SJCRH30 (cell line): ENCODE measurements around the gene RETREG2. TPM values are rescaled to one million over a fixed set of nuclear protein-coding genes. Genes with fewer than 3 reads are reported as not detected.

Experiments used
- DNase-seq, 2 experiments: peaks; one replicate each; pipeline ENCODE4 v3.0.0-alpha.2; 2015 to 2020
- H3K27ac ChIP-seq: fragments of 250-450 bp; sonication (Bioruptor Pico); 2 replicates; pipeline ENCODE4 v1.5.1; 2020; ENCODE audit warnings: mild to moderate bottlenecking, moderate library complexity
- H3K27me3 ChIP-seq: fragments of 250-450 bp; sonication (Bioruptor Pico); 2 replicates; pipeline ENCODE4 v1.5.1; 2020; ENCODE audit warnings: mild to moderate bottlenecking, moderate library complexity
- H3K36me3 ChIP-seq: fragments of 250-450 bp; sonication (Bioruptor Pico); 2 replicates; pipeline ENCODE4 v1.5.1; 2020; ENCODE audit warnings: mild to moderate bottlenecking, moderate library complexity
- H3K4me1 ChIP-seq: fragments of 250-450 bp; sonication (Bioruptor Pico); 2 replicates; pipeline ENCODE4 v1.5.1; 2020; ENCODE audit warnings: mild to moderate bottlenecking, moderate library complexity
- H3K4me3 ChIP-seq: fragments of 250-450 bp; sonication (Bioruptor Pico); 2 replicates; pipeline ENCODE4 v1.5.1; 2020; ENCODE audit warnings: mild to moderate bottlenecking, moderate library complexity
- H3K9me3 ChIP-seq: fragments of 250-450 bp; sonication (Bioruptor Pico); replicated peaks from 2 replicates; pipeline ENCODE4 v1.5.1; 2020; ENCODE audit warnings: mild to moderate bottlenecking, moderate library complexity
- total RNA-seq: library from RNA; depleted of rRNA; stranded (reverse); fragments of >200 nt; shearing (Covaris generic); gene quantifications from 2 replicates; pipeline ENCODE4 v1.2.3, GENCODE V29; 2014

RETREG2 gene
- total RNA-seq, 1 experiment from 2014 or later, result 38.0 TPM

DNA sequence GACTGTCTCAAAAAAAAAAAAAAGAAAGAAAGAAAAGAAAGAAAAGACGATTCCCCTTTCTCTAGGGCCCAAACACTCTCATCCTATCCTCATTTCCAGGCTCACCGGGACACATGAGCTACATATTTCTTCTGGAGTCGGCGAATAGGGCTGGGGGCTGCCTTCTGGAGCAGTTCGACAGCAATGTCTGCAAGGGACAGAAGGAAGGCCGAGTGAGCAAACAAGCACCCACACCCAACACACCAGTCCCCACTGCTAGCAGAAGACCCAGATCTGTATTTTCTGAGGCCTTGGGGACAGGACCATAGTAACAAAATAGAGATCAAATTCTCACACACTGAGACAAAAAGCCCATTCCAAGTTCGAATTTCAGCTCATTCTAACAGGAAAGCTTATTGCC is 2.6 kb upstream of the RETREG2 start:
- no peak for DNase-seq
- H3K36me3 ChIP-seq, result no peaks in the 10 kb centered on the region
- H3K4me1 ChIP-seq, result 0 out of 2 replicates have a peak, but pooled peaks cover 5% of the 10 kb centered on the region
- no peaks in the 10 kb centered on the region for H3K9me3 ChIP-seq
- no peak overlapping the region for H3K27ac ChIP-seq
- no peaks in the 10 kb centered on the region for H3K27me3 ChIP-seq
- H3K4me3 ChIP-seq, result peak overlapping the region; percentile 85

GRCh38 chr2:219175928-219176817 is 1.9 kb upstream of the RETREG2 start:
- Histone ChIP-seq H3K27me3 (no peaks in the 10 kb centered on the region), H3K4me1 (0 out of 2 replicates have a peak, but pooled peaks cover 5% of the 10 kb centered on the region), H3K27ac (peak overlapping the region; percentile 54; the same call in 1 of the 2 replicates), H3K9me3 (no peaks in the 10 kb centered on the region), H3K4me3 (peak overlapping the region; percentile 85), H3K36me3 (no peaks in the 10 kb centered on the region)
- peak; percentile 60 to 66 for DNase-seq

DNA sequence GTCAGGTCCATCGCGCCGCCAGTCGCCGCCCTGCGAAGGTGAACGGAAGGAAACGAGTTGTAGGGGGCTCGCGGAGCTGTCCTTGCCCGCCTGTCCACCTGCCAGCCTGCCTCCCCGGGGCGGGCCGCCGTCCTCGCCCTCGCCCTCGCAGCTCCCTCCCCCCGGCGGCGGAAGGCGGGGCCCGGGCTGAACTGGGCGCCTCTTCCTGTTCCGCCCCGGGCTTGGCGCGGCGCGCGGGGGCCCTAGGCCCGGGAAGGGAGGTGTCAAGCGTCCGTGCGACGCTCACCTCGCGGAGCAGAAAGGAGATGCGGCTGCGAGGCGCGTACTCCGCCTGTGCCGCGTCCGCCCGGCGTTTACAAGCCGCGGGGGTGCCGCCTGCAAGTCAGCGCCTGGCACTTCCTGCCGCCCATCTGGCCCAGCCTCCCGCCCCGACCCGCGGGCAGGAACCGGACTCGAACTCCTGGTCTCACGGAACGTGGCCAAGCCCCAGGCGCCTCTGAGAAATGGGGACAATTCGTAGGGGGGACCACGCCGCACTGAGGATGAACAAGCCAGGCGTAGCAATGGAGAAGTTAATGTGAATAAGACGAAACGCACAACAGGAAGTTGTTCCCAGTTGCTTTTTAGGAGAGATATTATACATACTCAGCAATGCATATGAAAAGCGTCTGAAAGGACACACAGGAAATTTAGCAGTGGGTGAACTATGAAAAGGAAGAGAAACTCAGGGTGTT is 1.1 kb upstream of the RETREG2 start, which contains the start of gene CNPPD1:
TSS of gene CNPPD1 (minus strand) at position 108 of the 734 bp plus-strand sequence. CDS start at position 11, 97 bp downstream.
- Histone ChIP-seq H3K27me3 (no peaks in the 10 kb centered on the region), H3K27ac (peak within 1 kb of the TSS; percentile 54), H3K36me3 (0 out of 2 replicates have a peak, but pooled peaks cover 4% of the 10 kb centered on the region), H3K4me3 (peak within 1 kb of the TSS; percentile 85), H3K9me3 (no peaks in the 10 kb centered on the region), H3K4me1 (0 out of 2 replicates have a peak, but pooled peaks cover 5% of the 10 kb centered on the region)
- DNase-seq, result peak; percentile 81 to 85

GRCh38 chr2:219178377-219179175 is 501 bp downstream of the RETREG2 start:
- 0 out of 2 replicates have a peak, but pooled peaks cover 5% of the 10 kb centered on the region for H3K4me1 ChIP-seq
- no peak overlapping the region; the same call in 1 of the 2 replicates for H3K27ac ChIP-seq
- peaks cover 13% of the 10 kb centered on the region; the same call in 1 of the 2 replicates for H3K36me3 ChIP-seq
- H3K9me3 ChIP-seq, result no peaks in the 10 kb centered on the region
- DNase-seq, result peak; percentile 32 to 38
- H3K4me3 ChIP-seq, result peak overlapping the region; percentile 85
- no peaks in the 10 kb centered on the region for H3K27me3 ChIP-seq

- Histone ChIP-seq H3K4me3 (no peak overlapping the region), H3K4me1 (0 out of 2 replicates have a peak, but pooled peaks cover 5% of the 10 kb centered on the region), H3K9me3 (no peaks in the 10 kb centered on the region), H3K27ac (no peak overlapping the region), H3K36me3 (peaks cover 15% of the 10 kb centered on the region; the same call in 1 of the 2 replicates), H3K27me3 (no peaks in the 10 kb centered on the region)
- DNase-seq, result no peak
These were observed 1.8 kb downstream of the RETREG2 start for GRCh38 chr2:219179601-219180465.

- no peak for DNase-seq
- 0 out of 2 replicates have a peak, but pooled peaks cover 5% of the 10 kb centered on the region for H3K4me1 ChIP-seq
- no peaks in the 10 kb centered on the region for H3K27me3 ChIP-seq
- H3K27ac ChIP-seq, result no peak overlapping the region
- no peak overlapping the region for H3K4me3 ChIP-seq
- peaks cover 15% of the 10 kb centered on the region; the same call in 1 of the 2 replicates for H3K36me3 ChIP-seq
- no peaks in the 10 kb centered on the region for H3K9me3 ChIP-seq
These were observed 2.9 kb downstream of the RETREG2 start for GRCh38 chr2:219180961-219181360.

- no peak for DNase-seq
- no peak overlapping the region for H3K4me3 ChIP-seq
- H3K9me3 ChIP-seq, result no peaks in the 10 kb centered on the region
- peaks cover 15% of the 10 kb centered on the region; the same call in 1 of the 2 replicates for H3K36me3 ChIP-seq
- H3K4me1 ChIP-seq, result 0 out of 2 replicates have a peak, but pooled peaks cover 5% of the 10 kb centered on the region
- H3K27ac ChIP-seq, result no peak overlapping the region
- no peaks in the 10 kb centered on the region for H3K27me3 ChIP-seq
These were observed 3.5 kb downstream of the RETREG2 start for GRCh38 chr2:219181531-219181930.

GRCh38 chr2:219182331-219183150 is 4.5 kb downstream of the RETREG2 start:
- DNase-seq, result no peak
- Histone ChIP-seq H3K36me3 (peaks cover 15% of the 10 kb centered on the region; the same call in 1 of the 2 replicates), H3K4me3 (no peak overlapping the region), H3K27ac (no peak overlapping the region), H3K4me1 (0 out of 2 replicates have a peak, but pooled peaks cover 5% of the 10 kb centered on the region), H3K9me3 (no peaks in the 10 kb centered on the region), H3K27me3 (no peaks in the 10 kb centered on the region)

- no peak for DNase-seq
- Histone ChIP-seq H3K36me3 (peaks cover 15% of the 10 kb centered on the region; the same call in 1 of the 2 replicates), H3K9me3 (no peaks in the 10 kb centered on the region)
These were observed 5.2 kb downstream of the RETREG2 start for GRCh38 chr2:219183151-219183772.

DNA sequence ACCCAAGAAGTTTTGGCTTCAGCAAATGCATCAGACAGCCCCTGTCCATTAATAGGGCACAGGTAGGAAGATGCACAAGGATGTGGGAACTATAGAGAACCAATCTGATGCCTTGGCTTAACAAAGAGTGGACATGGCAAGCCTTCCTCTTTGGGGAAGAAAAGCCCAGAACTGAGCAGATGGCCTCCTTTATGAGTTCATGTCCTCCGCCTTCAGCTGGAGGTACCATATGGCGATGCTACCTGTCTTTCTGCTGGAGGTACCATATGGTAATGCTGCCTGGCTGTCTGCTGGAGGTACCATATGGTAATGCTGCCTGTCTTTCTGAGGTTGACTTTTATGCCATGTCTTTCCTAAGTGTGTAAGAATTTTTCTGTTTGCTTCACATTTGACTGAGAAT is 6.0 kb downstream of the RETREG2 start:
- DNase-seq, result no peak
- no peak overlapping the region for H3K4me3 ChIP-seq
- H3K27ac ChIP-seq, result no peak overlapping the region
- 0 out of 2 replicates have a peak, but pooled peaks cover 2% of the 10 kb centered on the region for H3K4me1 ChIP-seq
- no peaks in the 10 kb centered on the region for H3K9me3 ChIP-seq
- no peaks in the 10 kb centered on the region for H3K27me3 ChIP-seq
- H3K36me3 ChIP-seq, result peaks cover 15% of the 10 kb centered on the region; the same call in 1 of the 2 replicates

More at GRCh38 chr2:219183151-219183772, 5.2 kb downstream of the RETREG2 start:
- H3K27me3 ChIP-seq, result no peaks in the 10 kb centered on the region
- H3K27ac ChIP-seq, result no peak overlapping the region
- H3K4me1 ChIP-seq, result 0 out of 2 replicates have a peak, but pooled peaks cover 5% of the 10 kb centered on the region
- no peak overlapping the region for H3K4me3 ChIP-seq

GRCh38 chr2:219186754-219187456 is 8.8 kb downstream of the RETREG2 start:
- H3K36me3 ChIP-seq, result peaks cover 11% of the 10 kb centered on the region; the same call in 1 of the 2 replicates
- no peak overlapping the region for H3K4me3 ChIP-seq
- H3K27me3 ChIP-seq, result no peaks in the 10 kb centered on the region
- H3K4me1 ChIP-seq, result no peaks in the 10 kb centered on the region
- H3K27ac ChIP-seq, result no peak overlapping the region
- no peak for DNase-seq
- no peaks in the 10 kb centered on the region for H3K9me3 ChIP-seq

DNA sequence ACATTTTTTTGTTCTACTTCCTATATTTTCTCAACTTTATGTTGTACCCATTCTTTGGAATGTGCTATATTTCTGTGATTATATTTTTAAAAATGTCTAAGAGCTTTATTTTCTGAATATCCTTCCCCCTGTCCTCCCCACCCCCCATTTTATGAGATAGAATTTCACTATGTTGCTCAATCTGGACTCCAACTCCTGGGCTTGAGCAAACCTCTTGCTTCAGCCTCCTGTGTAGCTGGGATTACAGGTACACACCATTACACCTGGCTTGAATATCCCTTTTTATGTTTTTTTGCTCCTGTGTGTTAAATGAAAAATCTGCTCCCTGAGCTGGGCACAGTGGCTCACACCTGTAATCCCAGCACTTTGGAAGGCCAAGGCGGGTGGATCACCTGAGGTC is 19.3 kb downstream of the RETREG2 start:
- Histone ChIP-seq H3K36me3 (no peaks in the 10 kb centered on the region), H3K9me3 (no peaks in the 10 kb centered on the region), H3K27me3 (no peaks in the 10 kb centered on the region), H3K4me1 (no peaks in the 10 kb centered on the region), H3K4me3 (no peak overlapping the region), H3K27ac (no peak overlapping the region)
- DNase-seq, result no peak
